ENCODE measurements around the gene TNF. TPM values are rescaled to one million over a fixed set of nuclear protein-coding genes. Genes with fewer than 3 reads are reported as not detected.
A peak's percentile ranks its signal among the peaks of the same experiment; 100 is the strongest.

TNF gene
- total and polyA plus RNA-seq, 2 of the 13 experiments (the other 11 are each of a cell fraction or from before 2014, with no cell fraction given): not detected

DNA sequence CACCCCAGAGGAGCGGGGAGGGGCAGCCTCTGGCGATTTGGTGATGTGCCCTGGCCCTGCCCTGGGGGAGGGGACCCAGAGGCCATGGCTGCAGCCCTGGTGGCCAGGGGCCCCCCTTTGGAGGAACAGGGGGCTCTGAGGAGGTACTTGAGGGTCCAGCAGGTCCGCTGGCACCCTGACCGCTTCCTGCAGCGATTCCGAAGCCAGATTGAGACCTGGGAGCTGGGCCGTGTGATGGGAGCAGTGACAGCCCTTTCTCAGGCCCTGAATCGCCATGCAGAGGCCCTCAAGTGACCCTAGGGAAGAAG lies 17.1 kb upstream of the TNF start:
- intact Hi-C loops (cut with micrococcal nuclease; ENCODE audit: unreplicated experiment) (no loop called here), in situ Hi-C loops (cut with HindIII; ENCODE audit: extremely low pct_ligation_motif_present, low pct_unique_long_range_greater_than_20kb) (no loop called here)
- TF ChIP-seq MAFF (IDR thresholded peaks at IDR 0.05; ENCODE audit: low read depth, low read length): no peak
- TF ChIP-seq CBX1 (IDR thresholded peaks at IDR 0.05; ENCODE audit: low read depth): no peak
- TF ChIP-seq AGO2 (optimal IDR thresholded peaks at IDR 0.05; ENCODE audit: low read depth, low read length): peak; percentile 65
- DNase-seq (ENCODE audit: low spot score) (no peak), FAIRE-seq (no peak), ATAC-seq (no peak)
- no peak overlapping the region for H3K9ac ChIP-seq (ENCODE audit: insufficient read depth, low read depth, low read length)
- POLR2A ChIA-PET: no interaction called here
- H3K36me3 ChIP-seq (replicated peaks in 1 of 2; ENCODE audit: control insufficient read depth in 1 of 2, insufficient read depth in 2 of 2, low read length in 2 of 2): peaks cover 21 to 47% of the 10 kb centered on the region in 2 experiments; a peak in 4 of 5 replicates
- H3K27ac ChIP-seq (ENCODE audit: extremely low read length, insufficient read depth, low read length): no peak overlapping the region
- no peaks in the 10 kb centered on the region for H4K20me1 ChIP-seq (ENCODE audit: insufficient read depth, low read length)
- H3K4me1 ChIP-seq (ENCODE audit: insufficient read depth, low read length): no peaks in the 10 kb centered on the region
- no peak overlapping the region for H3K4me3 ChIP-seq (replicated peaks in 1 of 3; ENCODE audit: insufficient read depth in 1 of 3, low read depth in 2 of 3, low read length in 3 of 3)
- H3K27me3 ChIP-seq (ENCODE audit: control insufficient read depth in 1 of 2, insufficient read depth in 2 of 2, low read length in 2 of 2): no peaks in the 10 kb centered on the region
- CTCF ChIA-PET (ENCODE audit: low intra/inter-chr PET ratio, low total read pairs): no interaction called here
- no peak overlapping the region for H2AFZ ChIP-seq (ENCODE audit: low read length)
- no peaks in the 10 kb centered on the region for H3K9me3 ChIP-seq (ENCODE audit: low read length)
- no peaks in the 10 kb centered on the region for H3K79me2 ChIP-seq (ENCODE audit: insufficient read depth, low read length)
- no peak overlapping the region for H3K4me2 ChIP-seq (ENCODE audit: low read depth, low read length)
- BruUV-seq (replicated peaks): no TSS peak
- WGBS (ENCODE audit: low lambda C conversion rate): 93% methylated on average over 8 of the region's 8 CpGs

- Histone ChIP-seq H3K36me3 (replicated peaks in 1 of 2; ENCODE audit: control insufficient read depth in 1 of 2, insufficient read depth in 2 of 2, low read length in 2 of 2) (peaks cover 21 to 42% of the 10 kb centered on the region in 2 experiments; a peak in 4 of 5 replicates), H3K4me2 (ENCODE audit: low read depth, low read length) (no peak overlapping the region), H3K4me3 (replicated peaks in 1 of 3; ENCODE audit: insufficient read depth in 1 of 3, low read depth in 2 of 3, low read length in 3 of 3) (no peak overlapping the region), H2AFZ (ENCODE audit: low read length) (no peak overlapping the region), H4K20me1 (ENCODE audit: insufficient read depth, low read length) (no peaks in the 10 kb centered on the region), H3K27me3 (ENCODE audit: control insufficient read depth in 1 of 2, insufficient read depth in 2 of 2, low read length in 2 of 2) (no peaks in the 10 kb centered on the region), H3K9me3 (ENCODE audit: low read length) (no peaks in the 10 kb centered on the region), H3K27ac (ENCODE audit: extremely low read length, insufficient read depth, low read length) (no peak overlapping the region), H3K79me2 (ENCODE audit: insufficient read depth, low read length) (no peaks in the 10 kb centered on the region), H3K4me1 (ENCODE audit: insufficient read depth, low read length) (no peaks in the 10 kb centered on the region), H3K9ac (ENCODE audit: insufficient read depth, low read depth, low read length) (no peak overlapping the region)
- intact Hi-C loops (cut with micrococcal nuclease; ENCODE audit: unreplicated experiment): no loop called here
- no peak for FAIRE-seq
- in situ Hi-C loops (cut with HindIII; ENCODE audit: extremely low pct_ligation_motif_present, low pct_unique_long_range_greater_than_20kb): no loop called here
- no TSS peak for BruUV-seq (replicated peaks)
- ChIA-PET CTCF (ENCODE audit: low intra/inter-chr PET ratio, low total read pairs) (no interaction called here), POLR2A (no interaction called here)
- ATAC-seq: no peak
- 96% methylated on average over 14 of the region's 14 CpGs for WGBS (ENCODE audit: low lambda C conversion rate)
- no peak for DNase-seq (ENCODE audit: low spot score)
- TF ChIP-seq POLR2G (IDR thresholded peaks at IDR 0.05; ENCODE audit: low read depth, low read length) (no peak), ZNF672 (CRISPR knock-in tag; IDR thresholded peaks at IDR 0.05) (no peak), AGO2 (optimal IDR thresholded peaks at IDR 0.05; ENCODE audit: low read depth, low read length) (peak; percentile 4), POLR2A (IDR thresholded peaks at IDR 0.05; ENCODE audit: insufficient read depth in 1 of 2, low read depth in 2 of 2, low read length in 2 of 2) (no peak), PLRG1 (conservative IDR thresholded peaks at IDR 0.05) (no peak), ZNF589 (CRISPR knock-in tag; conservative IDR thresholded peaks at IDR 0.05) (no peak)
- TF ChIP-seq, protein P1, sequence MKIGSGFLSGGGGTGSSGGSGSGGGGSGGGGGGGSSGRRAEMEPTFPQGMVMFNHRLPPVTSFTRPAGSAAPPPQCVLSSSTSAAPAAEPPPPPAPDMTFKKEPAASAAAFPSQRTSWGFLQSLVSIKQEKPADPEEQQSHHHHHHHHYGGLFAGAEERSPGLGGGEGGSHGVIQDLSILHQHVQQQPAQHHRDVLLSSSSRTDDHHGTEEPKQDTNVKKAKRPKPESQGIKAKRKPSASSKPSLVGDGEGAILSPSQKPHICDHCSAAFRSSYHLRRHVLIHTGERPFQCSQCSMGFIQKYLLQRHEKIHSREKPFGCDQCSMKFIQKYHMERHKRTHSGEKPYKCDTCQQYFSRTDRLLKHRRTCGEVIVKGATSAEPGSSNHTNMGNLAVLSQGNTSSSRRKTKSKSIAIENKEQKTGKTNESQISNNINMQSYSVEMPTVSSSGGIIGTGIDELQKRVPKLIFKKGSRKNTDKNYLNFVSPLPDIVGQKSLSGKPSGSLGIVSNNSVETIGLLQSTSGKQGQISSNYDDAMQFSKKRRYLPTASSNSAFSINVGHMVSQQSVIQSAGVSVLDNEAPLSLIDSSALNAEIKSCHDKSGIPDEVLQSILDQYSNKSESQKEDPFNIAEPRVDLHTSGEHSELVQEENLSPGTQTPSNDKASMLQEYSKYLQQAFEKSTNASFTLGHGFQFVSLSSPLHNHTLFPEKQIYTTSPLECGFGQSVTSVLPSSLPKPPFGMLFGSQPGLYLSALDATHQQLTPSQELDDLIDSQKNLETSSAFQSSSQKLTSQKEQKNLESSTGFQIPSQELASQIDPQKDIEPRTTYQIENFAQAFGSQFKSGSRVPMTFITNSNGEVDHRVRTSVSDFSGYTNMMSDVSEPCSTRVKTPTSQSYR (CRISPR knock-in tag; IDR thresholded peaks at IDR 0.05; ENCODE audit: borderline replicate concordance): no peak
These were observed 16.5 kb upstream of the TNF start for GRCh38 chr6:31558631-31559500.
